H9 (cell line): ENCODE measurements around the gene PDLIM7. TPM values are rescaled to one million over a fixed set of nuclear protein-coding genes. Genes with fewer than 3 reads are reported as not detected.
A peak's percentile ranks its signal among the peaks of the same experiment; 100 is the strongest.

Experiments used
- DNase-seq: peaks from one replicate; pipeline ENCODE4 v3.0.0-alpha.2; 2017
- H2AFZ ChIP-seq: one replicate; pipeline ENCODE4 v1.6.1; 2013; ENCODE audit warnings: mild to moderate bottlenecking, low read length, control low read depth, moderate library complexity
- H2AK5ac ChIP-seq: 2 replicates; pipeline ENCODE4 v1.6.1; 2013; ENCODE audit warnings: low read length, control low read depth, mixed read lengths; ENCODE audit not compliant: insufficient read length
- H2BK120ac ChIP-seq: one replicate; pipeline ENCODE4 v1.6.1; 2013; ENCODE audit warnings: low read depth, mild to moderate bottlenecking, low read length, control low read depth, inconsistent platforms; ENCODE audit not compliant: poor library complexity, severe bottlenecking
- H2BK12ac ChIP-seq: 2 replicates; pipeline ENCODE4 v1.6.1; 2013; ENCODE audit warnings: low read length, control low read depth, mixed read lengths, low read depth; ENCODE audit not compliant: insufficient read length
- H2BK15ac ChIP-seq: 2 replicates; pipeline ENCODE4 v1.6.1; 2013; ENCODE audit warnings: low read depth, low read length, control low read depth
- H2BK20ac ChIP-seq: one replicate; pipeline ENCODE4 v1.6.1; 2013; ENCODE audit warnings: low read depth, mild to moderate bottlenecking, low read length, control low read depth, inconsistent platforms; ENCODE audit not compliant: poor library complexity, severe bottlenecking
- H2BK5ac ChIP-seq: 2 replicates; pipeline ENCODE4 v1.6.1; 2013; ENCODE audit warnings: low read length, control low read depth, mixed read lengths; ENCODE audit not compliant: insufficient read length
- H3K14ac ChIP-seq: 2 replicates; pipeline ENCODE4 v1.6.1; 2013; ENCODE audit warnings: low read length, control low read depth; ENCODE audit not compliant: insufficient read depth
- H3K18ac ChIP-seq: 2 replicates; pipeline ENCODE4 v1.6.1; 2013; ENCODE audit warnings: low read depth, mild to moderate bottlenecking, mixed read lengths, low read length, control low read depth; ENCODE audit not compliant: insufficient read length
- H3K23ac ChIP-seq: 2 replicates; pipeline ENCODE4 v1.6.1; 2013; ENCODE audit warnings: low read length, control low read depth, mixed read lengths, low read depth; ENCODE audit not compliant: insufficient read length
- H3K23me2 ChIP-seq: 2 replicates; pipeline ENCODE4 v1.6.1; 2013; ENCODE audit warnings: low read depth, mild to moderate bottlenecking, mixed read lengths, low read length, control low read depth; ENCODE audit not compliant: insufficient read length, poor library complexity, severe bottlenecking
- H3K27ac ChIP-seq: 2 replicates; pipeline ENCODE4 v1.5.1; 2013; ENCODE audit warnings: low read length, control low read depth, mixed read lengths, low read depth; ENCODE audit not compliant: insufficient read length
- H3K27me3 ChIP-seq: 2 replicates; pipeline ENCODE4 v1.6.1; 2013; ENCODE audit warnings: low read length, control low read depth, inconsistent platforms; ENCODE audit not compliant: insufficient read depth
- H3K4ac ChIP-seq: 2 replicates; pipeline ENCODE4 v1.6.1; 2013; ENCODE audit warnings: low read depth, mild to moderate bottlenecking, control low read depth, inconsistent platforms, low read length, moderate library complexity
- H3K4me1 ChIP-seq: 2 replicates; pipeline ENCODE4 v1.6.1; 2013; ENCODE audit warnings: low read length, control low read depth, inconsistent platforms; ENCODE audit not compliant: insufficient read depth
- H3K4me2 ChIP-seq: 2 replicates; pipeline ENCODE4 v1.6.1; 2013; ENCODE audit warnings: low read length, control low read depth, mixed read lengths; ENCODE audit not compliant: insufficient read length, insufficient read depth
- H3K56ac ChIP-seq: 2 replicates; pipeline ENCODE4 v1.6.1; 2013; ENCODE audit warnings: low read depth, mild to moderate bottlenecking, mixed read lengths, low read length, control low read depth; ENCODE audit not compliant: insufficient read length
- H3K79me1 ChIP-seq: 2 replicates; pipeline ENCODE4 v1.6.1; 2013; ENCODE audit warnings: low read depth, mild to moderate bottlenecking, moderate library complexity, low read length, control low read depth, inconsistent platforms; ENCODE audit not compliant: insufficient read depth, poor library complexity, severe bottlenecking
- H3K79me2 ChIP-seq: 2 replicates; pipeline ENCODE4 v1.6.1; 2013; ENCODE audit warnings: low read length, control low read depth, inconsistent platforms; ENCODE audit not compliant: insufficient read depth
- H3K9ac ChIP-seq: 2 replicates; pipeline ENCODE4 v1.6.1; 2013; ENCODE audit warnings: low read length, control low read depth, mixed read lengths; ENCODE audit not compliant: insufficient read length; ENCODE audit errors: extremely low read depth
- H3K9me3 ChIP-seq: one replicate; pipeline ENCODE4 v1.6.1; 2013; ENCODE audit warnings: low read depth, low read length, inconsistent platforms; ENCODE audit not compliant: control insufficient read depth
- H3T11ph ChIP-seq: one replicate; pipeline ENCODE4 v1.6.1; 2013; ENCODE audit warnings: mild to moderate bottlenecking, low read length, control low read depth, inconsistent platforms
- H4K20me1 ChIP-seq: one replicate; pipeline ENCODE4 v1.6.1; 2013; ENCODE audit not compliant: control insufficient read depth, insufficient read length, insufficient read depth
- H4K5ac ChIP-seq: 2 replicates; pipeline ENCODE4 v1.6.1; 2013; ENCODE audit warnings: low read depth, mild to moderate bottlenecking, mixed read lengths, low read length, control low read depth; ENCODE audit not compliant: insufficient read length
- H4K8ac ChIP-seq: replicated peaks from 2 replicates; pipeline ENCODE4 v1.6.1; 2013; ENCODE audit warnings: low read length, control low read depth, mixed read lengths, low read depth; ENCODE audit not compliant: insufficient read length
- H4K91ac ChIP-seq: 2 replicates; pipeline ENCODE4 v1.6.1; 2013; ENCODE audit warnings: low read depth, mild to moderate bottlenecking, moderate library complexity, mixed read lengths, low read length, control low read depth; ENCODE audit not compliant: insufficient read length
- H3K27ac Mint-ChIP-seq, 3 experiments: 2 replicates in 2 of 3; 3 replicates in 1 of 3; pipeline ENCODE4 v1.8.0; 2020 to 2021; ENCODE audit warnings: mixed read lengths in 3 of 3, mild to moderate bottlenecking in 1 of 3, moderate library complexity in 1 of 3
- H3K27me3 Mint-ChIP-seq: 2 replicates; pipeline ENCODE4 v1.8.0; 2021; ENCODE audit warnings: low read depth, mild to moderate bottlenecking, moderate library complexity, mixed read lengths
- H3K36me3 Mint-ChIP-seq, 3 experiments: 2 replicates in 2 of 3; 3 replicates in 1 of 3; pipeline ENCODE4 v1.8.0; 2020 to 2021; ENCODE audit warnings: low read depth in 3 of 3, mixed read lengths in 3 of 3; ENCODE audit not compliant: insufficient read depth in 1 of 3
- H3K4me1 Mint-ChIP-seq, 2 experiments: 2 replicates each; pipeline ENCODE4 v1.8.0; 2020; ENCODE audit warnings: mixed read lengths in 2 of 2
- H3K4me3 Mint-ChIP-seq, 2 experiments: 2 replicates in 1 of 2; 3 replicates in 1 of 2; pipeline ENCODE4 v1.8.0; 2020 to 2021; ENCODE audit warnings: mild to moderate bottlenecking in 2 of 2, mixed read lengths in 2 of 2, moderate library complexity in 1 of 2
- H3K9me3 Mint-ChIP-seq, 2 experiments: 2 replicates in 1 of 2; 3 replicates in 1 of 2; pipeline ENCODE4 v1.8.0; 2020; ENCODE audit warnings: mild to moderate bottlenecking in 2 of 2, mixed read lengths in 2 of 2, moderate library complexity in 1 of 2
- WGBS: extraction: QIAGEN DNeasy Blood & Tissue Kit; methylation state at CpG from one replicate; pipeline ENCODE4 v1.1.7; 2013; ENCODE audit warnings: missing lambda C conversion rate, low lambda C conversion rate, mixed read lengths; ENCODE audit not compliant: insufficient read length; ENCODE audit errors: extremely low coverage; 5-methylcytosine and 5-hydroxymethylcytosine counted together
- total RNA-seq: library from RNA; stranded (reverse); gene quantifications from 2 replicates; pipeline ENCODE4 v1.2.1, GENCODE V29; 2021
- TF ChIP-seq, protein P1 (sequence below): fragments of 200-600 bp; sonication (generic); conservative IDR thresholded peaks from 3 replicates; pipeline ENCODE4 v1.8.0; 2021; ENCODE audit warnings: antibody characterized with exemption, mild to moderate bottlenecking

PDLIM7 gene
- total RNA-seq, 1 experiment from 2014 or later, result 137 TPM

- Histone ChIP-seq H4K91ac (no peak overlapping the region), H3K9me3 (no peaks in the 10 kb centered on the region), H3K4me2 (no peak overlapping the region), H4K5ac (no peak overlapping the region), H3K23ac (no peak overlapping the region), H3K9ac (no peak overlapping the region), H3K56ac (no peak overlapping the region), H3K4me1 (peaks cover 14% of the 10 kb centered on the region; the same call in 1 of the 2 replicates), H2BK120ac (no peak overlapping the region), H3K14ac (no peak overlapping the region), H2AFZ (no peak overlapping the region), H2BK20ac (no peak overlapping the region), H3K4ac (no peak overlapping the region), H3K27ac (no peak overlapping the region), H4K20me1 (no peaks in the 10 kb centered on the region), H3K79me1 (peaks cover 10% of the 10 kb centered on the region), H4K8ac (no peak overlapping the region), H3K27me3 (no peaks in the 10 kb centered on the region), H3T11ph (no peak overlapping the region), H2BK15ac (no peak overlapping the region), H2BK12ac (no peak overlapping the region), H2BK5ac (no peak overlapping the region), H3K79me2 (peaks cover 26% of the 10 kb centered on the region; the same call in 1 of the 2 replicates), H2AK5ac (no peak overlapping the region), H3K18ac (no peak overlapping the region), H3K23me2 (peaks cover 4% of the 10 kb centered on the region)
- H3K4me1 Mint-ChIP-seq, result peaks cover 17 to 39% of the 10 kb centered on the region in 2 experiments
- WGBS, result no CpG with 5 or more reads among the region's 2 CpGs
- peak overlapping the region in 2 of 3 experiments; percentile 64 to 81; a peak in 4 of 7 replicates for H3K27ac Mint-ChIP-seq
- peaks cover 2 to 11% of the 10 kb centered on the region in 2 experiments; a peak in 1 of 5 replicates for H3K9me3 Mint-ChIP-seq
- peaks cover 56 to 81% (median 79%) of the 10 kb centered on the region in 3 experiments for H3K36me3 Mint-ChIP-seq
- TF ChIP-seq, protein P1, sequence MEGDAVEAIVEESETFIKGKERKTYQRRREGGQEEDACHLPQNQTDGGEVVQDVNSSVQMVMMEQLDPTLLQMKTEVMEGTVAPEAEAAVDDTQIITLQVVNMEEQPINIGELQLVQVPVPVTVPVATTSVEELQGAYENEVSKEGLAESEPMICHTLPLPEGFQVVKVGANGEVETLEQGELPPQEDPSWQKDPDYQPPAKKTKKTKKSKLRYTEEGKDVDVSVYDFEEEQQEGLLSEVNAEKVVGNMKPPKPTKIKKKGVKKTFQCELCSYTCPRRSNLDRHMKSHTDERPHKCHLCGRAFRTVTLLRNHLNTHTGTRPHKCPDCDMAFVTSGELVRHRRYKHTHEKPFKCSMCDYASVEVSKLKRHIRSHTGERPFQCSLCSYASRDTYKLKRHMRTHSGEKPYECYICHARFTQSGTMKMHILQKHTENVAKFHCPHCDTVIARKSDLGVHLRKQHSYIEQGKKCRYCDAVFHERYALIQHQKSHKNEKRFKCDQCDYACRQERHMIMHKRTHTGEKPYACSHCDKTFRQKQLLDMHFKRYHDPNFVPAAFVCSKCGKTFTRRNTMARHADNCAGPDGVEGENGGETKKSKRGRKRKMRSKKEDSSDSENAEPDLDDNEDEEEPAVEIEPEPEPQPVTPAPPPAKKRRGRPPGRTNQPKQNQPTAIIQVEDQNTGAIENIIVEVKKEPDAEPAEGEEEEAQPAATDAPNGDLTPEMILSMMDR, result no peak
- H3K4me3 Mint-ChIP-seq, result no peak overlapping the region; a peak in 2 of 5 replicates
- no peaks in the 10 kb centered on the region for H3K27me3 Mint-ChIP-seq
- no peak for DNase-seq
These were observed 29.1 kb downstream of the PDLIM7 start for GRCh38 chr5:177468329-177468684.
